K562 (cell line): ENCODE data around the gene IL17RC. TPM values are rescaled to one million over a fixed set of nuclear protein-coding genes. Genes with fewer than 3 reads are reported as not detected.

Experiments
- CBX3 ChIP-seq, 2 experiments: IDR thresholded peaks; 1 replicate in 1 of 2; 2 replicates in 1 of 2; pipeline ENCODE4 v1.6.1; 2012; ENCODE audit warnings: inconsistent platforms in 2 of 2, low read length in 2 of 2, borderline replicate concordance in 1 of 2, control low read depth in 1 of 2
- CHD7 ChIP-seq: fragments of 200-600 bp; sonication (generic); IDR thresholded peaks from one replicate; pipeline ENCODE4 v1.6.1; 2012; ENCODE audit warnings: mild to moderate bottlenecking, low read depth, low read length, inconsistent platforms
- CLOCK ChIP-seq: fragments of 250-450 bp; sonication (Bioruptor Pico); IDR thresholded peaks from 2 replicates; pipeline ENCODE4 v1.4.0; 2020; ENCODE audit warnings: mild to moderate bottlenecking, moderate library complexity, borderline replicate concordance
- HOXB6 ChIP-seq: fragments of 250-450 bp; sonication (Bioruptor Pico); IDR thresholded peaks from 2 replicates; pipeline ENCODE4 v1.5.1; 2022; ENCODE audit warnings: mild to moderate bottlenecking, borderline replicate concordance
- ILF3 ChIP-seq: fragments of 450-650 bp; IDR thresholded peaks from 2 replicates; pipeline ENCODE4 v1.6.1; 2018; ENCODE audit warnings: antibody characterized with exemption, mild to moderate bottlenecking, moderate library complexity, borderline replicate concordance
- MAFF ChIP-seq: IDR thresholded peaks from 2 replicates; pipeline ENCODE4 v1.6.1; 2012; ENCODE audit warnings: low read length, improper control_type of control experiment
- NFE2 ChIP-seq: IDR thresholded peaks from 2 replicates; pipeline ENCODE4 v1.6.1; 2014; ENCODE audit warnings: antibody characterized with exemption, low read depth
- POLR2A ChIP-seq: fragments of 450-650 bp; conservative IDR thresholded peaks from 2 replicates; pipeline ENCODE4 v1.6.1; 2016
- THRAP3 ChIP-seq: fragments of 450-650 bp; IDR thresholded peaks from 2 replicates; pipeline ENCODE4 v1.6.1; 2016; ENCODE audit warnings: mild to moderate bottlenecking, inconsistent platforms, borderline replicate concordance
- ZNF217 ChIP-seq: sonication (generic); formaldehyde crosslinking; IDR thresholded peaks from 2 replicates; pipeline ENCODE4 v1.8.0; 2022; ENCODE audit warnings: mild to moderate bottlenecking, missing genetic modification reagents
- ZNF511 ChIP-seq: sonication (generic); formaldehyde crosslinking; IDR thresholded peaks from 2 replicates; pipeline ENCODE4 v1.8.0; 2022; ENCODE audit warnings: mild to moderate bottlenecking, missing genetic modification reagents
- polyA plus RNA-seq, 8 experiments: library from polyadenylated mRNA; depleted of rRNA in 4 of 8; stranded (reverse) in 5 of 8; unstranded in 3 of 8; fragments of >200 nt; fragmentation: Nextera tagmentation in 2 of 8; fragmentation: Illumina TruSeq in 1 of 8; extraction: Ambion mirVana in 2 of 8; extraction: Trizol in 1 of 8; gene quantifications; 2 replicates each; pipeline versions ENCODE4 v1.2.1 to v1.2.3, GENCODE V29; 2011 to 2014; ENCODE audit warnings: inconsistent platforms in 1 of 8, missing spikeins in 1 of 8
- total RNA-seq, 7 experiments: library from RNA; depleted of rRNA in 6 of 7; stranded (reverse); fragments of >200 nt in 6 of 7; fragmentation: Illumina TruSeq in 2 of 7; extraction: Trizol in 2 of 7; gene quantifications; 2 replicates each; pipeline versions ENCODE4 v1.2.1 to v1.2.3, GENCODE V29; 2011 to 2021; ENCODE audit warnings: low replicate concordance in 1 of 7

IL17RC gene
- total and polyA plus RNA-seq, 9 of the 15 experiments (the other 6 are each of a cell fraction or from before 2014, with no cell fraction given), result 0.15 to 11.4 (median 7.1) TPM; not detected in 1

GRCh38 chr3:9916734-9917680 lies at the start of gene IL17RC (continued):
- TF ChIP-seq ILF3, result no peak
- peak; percentile 66 for TF ChIP-seq POLR2A
- TF ChIP-seq THRAP3, result no peak
- no peak for TF ChIP-seq ZNF217 (CRISPR knock-in tag)
- TF ChIP-seq ZNF511, result 0 out of 2 replicates have a peak, but pooled peaks have one; percentile 5
- TF ChIP-seq CBX3 (IDR thresholded peaks at IDR 0.05; ENCODE audit: borderline replicate concordance in 1 of 2, low read length in 2 of 2), result peak in 1 of 2 experiments; percentile 15; a peak in 1 of 3 replicates
- TF ChIP-seq MAFF, result no peak
- TF ChIP-seq CHD7, result no peak
- TF ChIP-seq HOXB6, result no peak
- TF ChIP-seq CLOCK (CRISPR knock-in tag), result no peak
- TF ChIP-seq NFE2, result no peak
